Stimulated activated CD4-positive, alpha-beta T cell treated with anti-CD3 and anti-CD28 coated beads, Interleukin-2, amount 100 ng/mL, for 48 hours (primary cell): ENCODE measurements around the gene UBE2E3.
A peak's percentile ranks its signal among the peaks of the same experiment; 100 is the strongest.
"Not testable (repeated sequence)": the region's sequence is repeated elsewhere in the genome, so short reads cannot be mapped to it uniquely, and the experiment has no call there.

Source experiments
- DNase-seq, 2 donors: peaks; one replicate each; pipeline ENCODE4 v3.0.0-alpha.2; 2020

UBE2E3 gene

DNA sequence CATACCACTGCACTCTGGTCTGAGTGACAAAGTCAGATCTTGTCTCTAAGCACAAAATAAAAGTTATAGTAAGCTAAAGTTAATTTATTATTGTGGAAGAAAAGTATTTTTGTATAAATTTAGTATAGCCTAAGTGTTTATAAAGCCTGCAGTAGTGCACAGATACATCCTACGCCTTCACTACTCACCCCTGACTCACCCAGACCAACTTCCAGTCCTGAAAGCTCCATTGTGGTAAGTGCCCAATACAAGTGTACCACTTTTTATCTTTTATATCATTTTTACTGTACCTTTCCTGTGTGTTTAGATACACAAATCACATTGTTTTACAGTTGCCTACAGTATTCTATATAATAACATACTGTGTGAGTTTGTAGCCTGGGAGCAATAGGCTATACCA is 57.5 kb downstream of the UBE2E3 start:
- peak in 1 of 2 donors; percentile 4 for DNase-seq

- no peak for DNase-seq
Measured at GRCh38 chr2:181038796-181039195, 58.4 kb downstream of the UBE2E3 start.

- DNase-seq: not testable (repeated sequence)
Measured at GRCh38 chr2:181040839-181041238, 60.4 kb downstream of the UBE2E3 start.

DNA sequence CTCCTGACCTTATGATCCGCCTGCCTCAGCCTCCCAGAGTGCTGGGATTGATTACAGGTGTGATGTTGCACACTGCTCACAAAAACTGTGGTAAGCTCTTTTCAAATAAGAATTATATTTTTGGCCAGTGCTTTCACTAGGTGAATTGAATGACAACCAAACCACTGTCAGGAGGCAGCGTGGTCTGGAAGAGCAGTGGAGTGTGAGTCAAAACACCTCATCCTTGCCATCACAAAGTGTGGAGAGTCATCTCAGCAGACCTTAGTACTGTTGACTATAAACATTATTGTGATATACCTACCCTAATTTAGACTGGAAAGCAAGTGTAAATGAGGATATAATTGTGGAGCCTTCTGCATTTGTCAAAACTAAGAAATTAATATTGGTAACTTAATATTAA is 61.3 kb downstream of the UBE2E3 start:
- no peak for DNase-seq

GRCh38 chr2:181042706-181043105 is 62.3 kb downstream of the UBE2E3 start:
- DNase-seq: no peak

GRCh38 chr2:181046833-181047232 is 66.4 kb downstream of the UBE2E3 start:
- DNase-seq: no peak

DNA sequence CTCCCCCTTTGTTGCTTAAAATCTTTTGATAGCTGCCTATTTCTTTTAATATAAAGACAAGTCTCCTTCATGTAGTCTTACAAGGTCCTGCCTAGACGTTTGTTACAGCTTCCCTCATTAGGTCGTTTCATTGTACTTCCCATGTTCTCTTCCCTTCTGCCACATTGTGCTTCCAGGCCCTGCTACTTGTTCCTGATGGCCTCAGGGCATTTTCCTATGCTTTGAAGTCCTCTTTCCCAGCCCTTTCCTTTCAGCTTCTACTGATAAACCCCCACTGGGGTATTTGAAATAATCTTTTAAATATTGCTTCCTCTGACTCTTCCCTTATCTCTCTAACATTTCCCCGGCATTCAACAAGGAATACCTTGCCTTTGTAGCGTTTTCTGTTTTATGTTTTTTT is 67.4 kb downstream of the UBE2E3 start:
- DNase-seq: no peak

GRCh38 chr2:181051861-181052522 is 71.6 kb downstream of the UBE2E3 start:
- DNase-seq: no peak

GRCh38 chr2:181052523-181052891 is 72.1 kb downstream of the UBE2E3 start:
- DNase-seq: no peak

- DNase-seq: no peak
Measured at GRCh38 chr2:181054256-181054655, 73.9 kb downstream of the UBE2E3 start.

- DNase-seq: no peak
Measured at GRCh38 chr2:181054843-181055242, 74.4 kb downstream of the UBE2E3 start.

- DNase-seq: peak; percentile 19 to 23
Measured at GRCh38 chr2:181058378-181059269, 78.2 kb downstream of the UBE2E3 start.

GRCh38 chr2:181063696-181064095 is 83.3 kb downstream of the UBE2E3 start:
- no peak for DNase-seq

DNA sequence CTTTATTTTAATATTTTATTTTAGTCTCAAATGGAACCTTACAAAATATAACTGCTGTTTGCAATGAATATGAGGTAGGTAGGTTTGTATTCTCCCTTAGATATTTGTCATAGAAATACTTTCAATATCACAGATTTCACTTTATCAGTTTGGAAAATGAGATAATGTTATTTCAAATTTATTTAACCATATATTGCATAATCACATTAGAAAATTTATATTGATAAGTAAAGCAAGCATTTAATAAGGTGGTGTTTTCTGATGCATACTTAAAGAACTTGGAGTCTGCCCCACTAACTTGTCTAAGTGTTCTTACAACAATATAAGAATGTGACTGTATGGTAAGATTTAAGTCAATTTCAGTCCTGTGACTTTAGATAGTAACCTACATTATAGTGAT is 85.1 kb downstream of the UBE2E3 start:
- DNase-seq: no peak

- no peak for DNase-seq
Measured at GRCh38 chr2:181066333-181066732, 85.9 kb downstream of the UBE2E3 start.

- DNase-seq: no peak
Measured at GRCh38 chr2:181070119-181070835, 89.9 kb downstream of the UBE2E3 start.

- no peak for DNase-seq
Measured at GRCh38 chr2:181070836-181071200, 90.4 kb downstream of the UBE2E3 start.

- no peak for DNase-seq
Measured at GRCh38 chr2:181072486-181073235, 92.3 kb downstream of the UBE2E3 start.

- no peak for DNase-seq
Measured at GRCh38 chr2:181073896-181074295, 93.5 kb downstream of the UBE2E3 start.

DNA sequence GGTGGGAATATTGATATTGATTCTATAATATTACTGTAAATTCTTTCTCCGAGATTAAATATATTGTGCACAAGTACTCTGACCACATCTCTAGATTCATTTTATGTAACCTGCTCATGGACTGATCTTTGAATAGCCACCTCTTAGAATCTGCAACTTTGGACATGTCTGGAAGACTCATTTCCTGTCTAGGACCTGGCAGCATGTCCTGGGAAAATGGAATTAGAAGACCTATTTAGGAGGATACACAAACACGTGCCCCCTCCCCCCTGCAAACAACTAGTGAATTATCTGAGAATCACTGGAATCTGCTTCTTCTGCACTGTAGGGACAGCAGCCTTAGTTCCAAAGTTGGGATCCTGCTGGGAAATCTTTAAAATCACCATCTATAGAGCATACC is 94.1 kb downstream of the UBE2E3 start:
- DNase-seq: no peak

DNA sequence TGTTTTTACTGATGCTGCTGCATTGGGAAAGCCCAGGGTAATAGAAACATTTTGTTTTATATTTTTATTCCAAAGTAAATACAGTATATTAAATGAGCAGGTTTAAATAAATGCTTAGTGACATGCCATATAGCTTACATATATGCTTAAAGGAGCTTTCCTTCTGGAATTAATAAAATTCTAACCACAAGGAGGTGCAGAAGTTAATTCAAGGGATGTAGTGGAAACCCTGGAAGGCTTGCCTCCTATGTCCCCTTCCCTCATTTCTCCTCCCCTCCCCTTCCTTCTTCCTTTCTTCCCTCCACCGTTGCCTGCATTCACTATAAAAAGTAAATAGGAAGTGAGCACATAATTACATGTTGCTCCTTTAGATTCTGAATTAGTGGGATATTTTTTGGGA is 96.3 kb downstream of the UBE2E3 start:
- DNase-seq: no peak

DNA sequence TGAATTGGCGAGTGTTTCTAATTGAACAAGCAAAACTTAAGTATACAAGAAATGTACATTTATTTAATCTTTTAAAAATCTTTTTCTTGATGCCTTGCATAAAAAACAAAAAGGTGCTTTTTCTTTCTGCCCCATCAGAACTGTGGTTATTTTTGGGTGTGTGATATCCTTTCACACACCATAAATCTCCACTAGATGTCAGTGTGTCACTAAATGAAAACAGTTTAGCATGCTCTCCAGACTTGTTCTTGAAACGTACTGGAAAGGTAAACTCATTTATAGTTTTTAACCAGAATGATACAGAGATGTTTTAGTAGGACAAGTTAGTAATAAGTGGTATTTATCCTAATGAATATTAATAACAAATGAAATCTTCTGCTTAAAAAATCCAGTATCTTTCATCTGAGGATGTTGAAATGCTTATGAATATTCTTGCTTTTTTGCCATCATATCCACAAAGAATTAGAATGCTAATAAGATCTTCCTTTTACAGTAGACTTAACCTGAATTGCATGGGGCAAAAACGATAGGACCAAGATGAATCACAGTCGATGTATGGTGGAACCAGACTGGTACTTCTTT is 96.8 kb downstream of the UBE2E3 start:
- peak in 1 of 2 donors; percentile 23 for DNase-seq

GRCh38 chr2:181083140-181083539 is 102.7 kb downstream of the UBE2E3 start:
- no peak for DNase-seq
